ENCODE data around the gene FSTL3. TPM values are rescaled to one million over a fixed set of nuclear protein-coding genes. Genes with fewer than 3 reads are reported as not detected.
A peak's percentile ranks its signal among the peaks of the same experiment; 100 is the strongest.

The FSTL3 gene
- total and polyA plus RNA-seq, 2 of the 13 experiments (the other 11 are each of a cell fraction or from before 2014, with no cell fraction given), result 13.5 to 15.6 TPM

GRCh38 chr19:632579-633067 lies 43.6 kb upstream of the FSTL3 start (continued):
- TF ChIP-seq ZNF503 (CRISPR knock-in tag; IDR thresholded peaks at IDR 0.05) (no peak), MED13 (CRISPR knock-in tag; IDR thresholded peaks at IDR 0.05) (no peak), ZNF510 (CRISPR knock-in tag; IDR thresholded peaks at IDR 0.05; ENCODE audit: low read depth) (no peak), KDM5A (IDR thresholded peaks at IDR 0.05; ENCODE audit: borderline replicate concordance, low read length) (0 out of 2 replicates have a peak, but pooled peaks have one; percentile 5), ZKSCAN1 (IDR thresholded peaks at IDR 0.05; ENCODE audit: low read length) (no peak), NR0B2 (CRISPR knock-in tag; IDR thresholded peaks at IDR 0.05) (0 out of 2 replicates have a peak, but pooled peaks have one; percentile 19), MED8 (CRISPR knock-in tag; IDR thresholded peaks at IDR 0.05; ENCODE audit: insufficient replicate concordance) (peak; percentile 48), POLR2A (IDR thresholded peaks at IDR 0.05; ENCODE audit: insufficient read depth in 1 of 2, low read depth in 2 of 2, low read length in 2 of 2) (peak; percentile 65 to 68; a peak in 3 of 4 replicates), ZNF280D (CRISPR knock-in tag; IDR thresholded peaks at IDR 0.05) (no peak), REST (IDR thresholded peaks at IDR 0.05; ENCODE audit: borderline replicate concordance in 1 of 2, low read depth in 1 of 2, low read length in 2 of 2) (no peak), NFRKB (IDR thresholded peaks at IDR 0.05) (no peak), ARNTL (CRISPR knock-in tag; IDR thresholded peaks at IDR 0.05) (no peak; the same call in 1 of the 2 replicates), TFDP2 (CRISPR knock-in tag; IDR thresholded peaks at IDR 0.05) (peak; percentile 5; the same call in 1 of the 2 replicates), ZSCAN25 (CRISPR knock-in tag; IDR thresholded peaks at IDR 0.05) (peak; percentile 26; the same call in 1 of the 2 replicates), HIVEP1 (CRISPR knock-in tag; IDR thresholded peaks at IDR 0.05) (peak; percentile 39; the same call in 1 of the 2 replicates), ZNF317 (CRISPR knock-in tag; IDR thresholded peaks at IDR 0.05) (peak; percentile 14; the same call in 1 of the 2 replicates), ZFP91 (CRISPR knock-in tag; IDR thresholded peaks at IDR 0.05; ENCODE audit: borderline replicate concordance) (no peak; the same call in 1 of the 2 replicates)

All from HepG2 (cell line).